Measurements from ENCODE around the gene SCN2A.

Gene SCN2A

GRCh38 chr2:165219481-165219880 lies 19.7 kb upstream of the SCN2A start:
- no peaks in the 10 kb centered on the region for H3K9me3 ChIP-seq (ENCODE audit: insufficient read depth, low read length)
- H3K36me3 ChIP-seq (ENCODE audit: low read length): no peaks in the 10 kb centered on the region
- no peak overlapping the region for H2AFZ ChIP-seq (ENCODE audit: low read depth, low read length, severe bottlenecking)
- H3K9me2 ChIP-seq (replicated peaks; ENCODE audit: insufficient read depth, low read length): no peaks in the 10 kb centered on the region
- H4K20me1 ChIP-seq (ENCODE audit: low read depth, low read length): no peaks in the 10 kb centered on the region
- no peak overlapping the region for H3K27ac ChIP-seq (ENCODE audit: low read depth, low read length)
- H3K79me2 ChIP-seq (ENCODE audit: insufficient read depth, low read length): no peaks in the 10 kb centered on the region
- H3K4me3 ChIP-seq (ENCODE audit: insufficient read depth, low read length, poor library complexity, severe bottlenecking): no peak overlapping the region
- no peaks in the 10 kb centered on the region for H3K27me3 ChIP-seq (ENCODE audit: low read length)
- no peak overlapping the region for H3K4me2 ChIP-seq (ENCODE audit: low read depth, low read length, poor library complexity, severe bottlenecking)
- H3F3A ChIP-seq (ENCODE audit: insufficient read depth): no peaks in the 10 kb centered on the region
- TF ChIP-seq EZH2phosphoT487 (conservative IDR thresholded peaks at IDR 0.05; ENCODE audit: low read length) (no peak), CTCF (IDR thresholded peaks at IDR 0.05; ENCODE audit: insufficient read depth, low read length, poor library complexity, severe bottlenecking) (no peak)
- H3K9ac ChIP-seq (ENCODE audit: low read length): no peak overlapping the region

- TF ChIP-seq CTCF (IDR thresholded peaks at IDR 0.05; ENCODE audit: insufficient read depth, low read length, poor library complexity, severe bottlenecking) (no peak), EZH2phosphoT487 (conservative IDR thresholded peaks at IDR 0.05; ENCODE audit: low read length) (no peak)
- Histone ChIP-seq H3K9me3 (ENCODE audit: insufficient read depth, low read length) (no peaks in the 10 kb centered on the region), H3K9ac (ENCODE audit: low read length) (no peak overlapping the region)
Observed at GRCh38 chr2:165224941-165225340, 14.3 kb upstream of the SCN2A start.

GRCh38 chr2:165227571-165227970 lies 11.6 kb upstream of the SCN2A start:
- no peaks in the 10 kb centered on the region for H3F3A ChIP-seq (ENCODE audit: insufficient read depth)
- H4K20me1 ChIP-seq (ENCODE audit: low read depth, low read length): no peaks in the 10 kb centered on the region
- no peak overlapping the region for H3K27ac ChIP-seq (ENCODE audit: low read depth, low read length)
- no peaks in the 10 kb centered on the region for H3K79me2 ChIP-seq (ENCODE audit: insufficient read depth, low read length)
- H3K9ac ChIP-seq (ENCODE audit: low read length): no peak overlapping the region
- no peaks in the 10 kb centered on the region for H3K9me2 ChIP-seq (replicated peaks; ENCODE audit: insufficient read depth, low read length)
- TF ChIP-seq CTCF (IDR thresholded peaks at IDR 0.05; ENCODE audit: insufficient read depth, low read length, poor library complexity, severe bottlenecking): no peak
- TF ChIP-seq EZH2phosphoT487 (conservative IDR thresholded peaks at IDR 0.05; ENCODE audit: low read length): no peak
- H3K4me3 ChIP-seq (ENCODE audit: insufficient read depth, low read length, poor library complexity, severe bottlenecking): no peak overlapping the region
- no peaks in the 10 kb centered on the region for H3K36me3 ChIP-seq (ENCODE audit: low read length)
- no peaks in the 10 kb centered on the region for H3K9me3 ChIP-seq (ENCODE audit: insufficient read depth, low read length)
- no peak overlapping the region for H2AFZ ChIP-seq (ENCODE audit: low read depth, low read length, severe bottlenecking)
- no peak overlapping the region for H3K4me2 ChIP-seq (ENCODE audit: low read depth, low read length, poor library complexity, severe bottlenecking)
- H3K27me3 ChIP-seq (ENCODE audit: low read length): no peaks in the 10 kb centered on the region

More at GRCh38 chr2:165224941-165225340, 14.3 kb upstream of the SCN2A start:
- Histone ChIP-seq H2AFZ (ENCODE audit: low read depth, low read length, severe bottlenecking) (no peak overlapping the region), H3F3A (ENCODE audit: insufficient read depth) (no peaks in the 10 kb centered on the region), H3K36me3 (ENCODE audit: low read length) (no peaks in the 10 kb centered on the region), H3K79me2 (ENCODE audit: insufficient read depth, low read length) (no peaks in the 10 kb centered on the region), H4K20me1 (ENCODE audit: low read depth, low read length) (no peaks in the 10 kb centered on the region), H3K27me3 (ENCODE audit: low read length) (no peaks in the 10 kb centered on the region), H3K9me2 (replicated peaks; ENCODE audit: insufficient read depth, low read length) (no peaks in the 10 kb centered on the region), H3K4me3 (ENCODE audit: insufficient read depth, low read length, poor library complexity, severe bottlenecking) (no peak overlapping the region), H3K27ac (ENCODE audit: low read depth, low read length) (no peak overlapping the region), H3K4me2 (ENCODE audit: low read depth, low read length, poor library complexity, severe bottlenecking) (no peak overlapping the region)

All from SU-DHL-6 (cell line).